Spleen (tissue), 7 donors: ENCODE measurements around the gene FGF18.

ENCODE experiments used
- CTCF ChIP-seq, 11 experiments: fragments of 200-600 bp in 7 of 11; fragments of 450-650 bp in 4 of 11; sonication (generic) in 4 of 11; IDR thresholded peaks in 8 of 11; conservative IDR thresholded peaks in 3 of 11; 1 replicate in 7 of 11; 2 replicates in 4 of 11; pipeline versions ENCODE4 v1.4.0 to v1.8.0; 2016 to 2021; ENCODE audit warnings: antibody characterized with exemption in 11 of 11, inconsistent platforms in 4 of 11, mild to moderate bottlenecking in 1 of 11
- POLR2A ChIP-seq, 3 donors: fragments of 450-650 bp; IDR thresholded peaks; one replicate each; pipeline ENCODE4 v1.5.1; 2017; ENCODE audit warnings: antibody characterized with exemption in 3 of 3, mild to moderate bottlenecking in 1 of 3
- POLR2AphosphoS5 ChIP-seq, 3 donors: sonication (generic); formaldehyde crosslinking; IDR thresholded peaks; one replicate each; pipeline ENCODE4 v1.5.1; 2017; ENCODE audit warnings: antibody characterized with exemption in 3 of 3
- donor health status: DM: no; HTN: no; CAD: no; lungs with moderate emphysema.
- donor health status: DM: no; HTN: no; CAD: no.
- donor health status: DM: no; HTN: no; CAD: no.

GRCh38 chr5:171391996-171392577, 27.4 kb upstream of the FGF18 start:
- TF ChIP-seq CTCF (IDR thresholded peaks at IDR 0.05 in 8 of 11, conservative IDR thresholded peaks at IDR 0.05 in 3 of 11) (no peak), POLR2A (IDR thresholded peaks at IDR 0.05) (no peak), POLR2AphosphoS5 (IDR thresholded peaks at IDR 0.05) (no peak)
